ENCODE data around the gene GUK1. TPM values are rescaled to one million over a fixed set of nuclear protein-coding genes. Genes with fewer than 3 reads are reported as not detected.
"Not testable (repeated sequence)": the region's sequence is repeated elsewhere in the genome, so short reads cannot be mapped to it uniquely, and the experiment has no call there.

GUK1 gene
- total and polyA plus RNA-seq, 2 experiments from 2014 or later: 87.5 to 121 TPM

GRCh38 chr1:228185641-228185965, 45.5 kb downstream of the GUK1 start:
- Histone ChIP-seq H2AFZ (no peak overlapping the region), H3K79me2 (replicated peaks; ENCODE audit: insufficient read depth) (no peaks in the 10 kb centered on the region), H3K4me2 (no peak overlapping the region), H3F3A (replicated peaks; ENCODE audit: low read depth) (no peaks in the 10 kb centered on the region), H3K4me1 (ENCODE audit: insufficient read depth) (no peaks in the 10 kb centered on the region), H4K20me1 (replicated peaks; ENCODE audit: insufficient read depth) (no peaks in the 10 kb centered on the region), H3K4me3 (no peak overlapping the region), H3K9me2 (ENCODE audit: insufficient read depth) (0 out of 2 replicates have a peak, but pooled peaks cover under 1% of the 10 kb centered on the region), H3K27ac (ENCODE audit: low read depth) (no peak overlapping the region), H3K27me3 (ENCODE audit: insufficient read depth) (no peaks in the 10 kb centered on the region), H3K36me3 (ENCODE audit: insufficient read depth) (no peaks in the 10 kb centered on the region)
- no peak for ATAC-seq
- Mint-ChIP-seq H3K4me1 (no peaks in the 10 kb centered on the region; the same call in 2 of the 3 replicates), H3K4me3 (no peak overlapping the region), H3K9me3 (peaks cover 9% of the 10 kb centered on the region; the same call in 2 of the 3 replicates), H3K36me3 (ENCODE audit: low read depth) (no peaks in the 10 kb centered on the region), H3K27me3 (ENCODE audit: insufficient read depth, low read depth, poor library complexity) (peaks cover 7% of the 10 kb centered on the region), H3K27ac (no peak overlapping the region)
- TF ChIP-seq NANOG (IDR thresholded peaks at IDR 0.05; ENCODE audit: borderline replicate concordance) (no peak), ZNF331 (CRISPR knock-in tag; IDR thresholded peaks at IDR 0.05; ENCODE audit: low read depth) (no peak), ZNF114 (CRISPR knock-in tag; IDR thresholded peaks at IDR 0.05) (no peak)
- no peak for DNase-seq (ENCODE audit: low spot score)

GRCh38 chr1:228188249-228188648, 48.2 kb downstream of the GUK1 start:
- not testable (repeated sequence) for H2AFZ ChIP-seq; H3K9me2 ChIP-seq (ENCODE audit: insufficient read depth); H3K4me2 ChIP-seq; H3K27ac Mint-ChIP-seq; H3K4me1 Mint-ChIP-seq; H3K9me3 Mint-ChIP-seq; H4K20me1 ChIP-seq (replicated peaks; ENCODE audit: insufficient read depth); H3K4me1 ChIP-seq (ENCODE audit: insufficient read depth); DNase-seq (ENCODE audit: low spot score); H3K27ac ChIP-seq (ENCODE audit: low read depth); H3K27me3 ChIP-seq (ENCODE audit: insufficient read depth); H3K36me3 ChIP-seq (ENCODE audit: insufficient read depth); H3K4me3 ChIP-seq; H3K4me3 Mint-ChIP-seq; H3F3A ChIP-seq (replicated peaks; ENCODE audit: low read depth); H3K36me3 Mint-ChIP-seq (ENCODE audit: low read depth); H3K27me3 Mint-ChIP-seq (ENCODE audit: insufficient read depth, low read depth, poor library complexity); ATAC-seq; H3K79me2 ChIP-seq (replicated peaks; ENCODE audit: insufficient read depth)

GRCh38 chr1:228190182-228190581, 50.1 kb downstream of the GUK1 start:
- H4K20me1 ChIP-seq (replicated peaks; ENCODE audit: insufficient read depth): no peaks in the 10 kb centered on the region
- TF ChIP-seq ZNF114 (CRISPR knock-in tag; IDR thresholded peaks at IDR 0.05) (no peak), CREB1 (CRISPR knock-in tag; IDR thresholded peaks at IDR 0.05; ENCODE audit: low read depth) (no peak), POLR2AphosphoS5 (IDR thresholded peaks at IDR 0.05; ENCODE audit: low read depth) (no peak), EZH2phosphoT487 (IDR thresholded peaks at IDR 0.05; ENCODE audit: unreplicated experiment) (no peak), JUNB (IDR thresholded peaks at IDR 0.05; ENCODE audit: unreplicated experiment) (no peak), REST (IDR thresholded peaks at IDR 0.05; ENCODE audit: unreplicated experiment) (no peak), ZNF331 (CRISPR knock-in tag; IDR thresholded peaks at IDR 0.05; ENCODE audit: low read depth) (no peak), CTCF (conservative IDR thresholded peaks at IDR 0.05; ENCODE audit: low read depth in 2 of 2) (no peak), STAT1 (IDR thresholded peaks at IDR 0.05; ENCODE audit: unreplicated experiment) (no peak)
- no peaks in the 10 kb centered on the region for H3K36me3 ChIP-seq (ENCODE audit: insufficient read depth)
- Mint-ChIP-seq H3K4me3 (no peak overlapping the region), H3K36me3 (ENCODE audit: low read depth) (no peaks in the 10 kb centered on the region), H3K27ac (no peak overlapping the region), H3K4me1 (no peaks in the 10 kb centered on the region; the same call in 2 of the 3 replicates), H3K9me3 (peaks cover 9% of the 10 kb centered on the region; the same call in 2 of the 3 replicates), H3K27me3 (ENCODE audit: insufficient read depth, low read depth, poor library complexity) (peaks cover 6% of the 10 kb centered on the region)
- no peaks in the 10 kb centered on the region for H3F3A ChIP-seq (replicated peaks; ENCODE audit: low read depth)
- ATAC-seq: no peak
- no peak overlapping the region for H2AFZ ChIP-seq
- H3K4me3 ChIP-seq: no peak overlapping the region
- H3K79me2 ChIP-seq (replicated peaks; ENCODE audit: insufficient read depth): no peaks in the 10 kb centered on the region
- 0 out of 2 replicates have a peak, but pooled peaks cover 3% of the 10 kb centered on the region for H3K9me2 ChIP-seq (ENCODE audit: insufficient read depth)
- no peak overlapping the region for H3K4me2 ChIP-seq
- H3K27ac ChIP-seq (ENCODE audit: low read depth): no peak overlapping the region
- no peaks in the 10 kb centered on the region for H3K4me1 ChIP-seq (ENCODE audit: insufficient read depth)
- DNase-seq (ENCODE audit: low spot score): no peak
- H3K27me3 ChIP-seq (ENCODE audit: insufficient read depth): no peaks in the 10 kb centered on the region

Measured in GM23338 (cell line).